ENCODE data around the gene SYS1.

DNA sequence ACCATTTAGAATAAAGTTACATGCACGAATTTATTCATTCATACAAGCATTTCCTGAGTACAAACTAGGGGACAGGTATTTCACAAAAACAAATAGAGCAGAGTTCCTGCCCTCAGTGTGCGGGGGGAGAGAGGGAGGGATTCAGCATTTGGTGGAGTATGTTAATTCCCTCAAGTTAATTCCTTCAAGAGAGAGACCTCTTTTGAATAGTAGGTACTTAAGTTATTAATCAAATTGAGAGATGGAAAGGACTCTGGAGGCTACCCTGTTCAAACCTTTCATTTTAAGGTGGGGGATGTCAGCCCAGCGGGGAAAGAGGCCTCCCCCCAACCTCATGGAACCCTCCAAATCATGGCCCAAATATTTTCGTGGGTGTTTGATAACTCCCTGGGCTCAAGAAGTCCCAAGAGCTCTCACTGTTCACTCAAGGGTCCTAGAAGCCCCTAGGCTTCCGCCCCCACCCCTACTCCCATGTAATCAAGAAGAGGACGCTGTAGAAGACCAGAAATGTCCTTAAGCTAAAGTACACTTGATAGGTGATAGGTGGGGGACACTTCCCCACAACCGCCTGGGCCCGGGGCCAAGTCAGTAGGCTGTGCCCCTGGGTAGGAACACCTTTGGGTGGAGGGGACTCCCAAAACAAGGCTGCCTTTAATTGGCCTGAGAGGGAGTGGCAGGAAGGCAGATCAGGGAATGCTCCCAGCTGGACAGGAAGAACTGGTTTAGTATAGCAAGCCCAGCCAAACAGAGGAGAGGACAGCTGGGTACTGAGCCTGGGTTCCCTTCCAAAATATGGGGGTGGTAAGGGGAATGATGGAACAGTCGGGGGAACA is 17.6 kb upstream of the SYS1 start:
- TF ChIP-seq, protein P1, sequence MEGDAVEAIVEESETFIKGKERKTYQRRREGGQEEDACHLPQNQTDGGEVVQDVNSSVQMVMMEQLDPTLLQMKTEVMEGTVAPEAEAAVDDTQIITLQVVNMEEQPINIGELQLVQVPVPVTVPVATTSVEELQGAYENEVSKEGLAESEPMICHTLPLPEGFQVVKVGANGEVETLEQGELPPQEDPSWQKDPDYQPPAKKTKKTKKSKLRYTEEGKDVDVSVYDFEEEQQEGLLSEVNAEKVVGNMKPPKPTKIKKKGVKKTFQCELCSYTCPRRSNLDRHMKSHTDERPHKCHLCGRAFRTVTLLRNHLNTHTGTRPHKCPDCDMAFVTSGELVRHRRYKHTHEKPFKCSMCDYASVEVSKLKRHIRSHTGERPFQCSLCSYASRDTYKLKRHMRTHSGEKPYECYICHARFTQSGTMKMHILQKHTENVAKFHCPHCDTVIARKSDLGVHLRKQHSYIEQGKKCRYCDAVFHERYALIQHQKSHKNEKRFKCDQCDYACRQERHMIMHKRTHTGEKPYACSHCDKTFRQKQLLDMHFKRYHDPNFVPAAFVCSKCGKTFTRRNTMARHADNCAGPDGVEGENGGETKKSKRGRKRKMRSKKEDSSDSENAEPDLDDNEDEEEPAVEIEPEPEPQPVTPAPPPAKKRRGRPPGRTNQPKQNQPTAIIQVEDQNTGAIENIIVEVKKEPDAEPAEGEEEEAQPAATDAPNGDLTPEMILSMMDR (IDR thresholded peaks at IDR 0.05; ENCODE audit: low read length): no peak
- TF ChIP-seq EZH2 (optimal IDR thresholded peaks at IDR 0.05; ENCODE audit: low read depth, low read length): no peak

Measured in MM.1S (cell line).